ENCODE data around the gene KIF5A.
"Not testable (repeated sequence)": the region's sequence is repeated elsewhere in the genome, so short reads cannot be mapped to it uniquely, and the experiment has no call there.

Gene KIF5A

DNA sequence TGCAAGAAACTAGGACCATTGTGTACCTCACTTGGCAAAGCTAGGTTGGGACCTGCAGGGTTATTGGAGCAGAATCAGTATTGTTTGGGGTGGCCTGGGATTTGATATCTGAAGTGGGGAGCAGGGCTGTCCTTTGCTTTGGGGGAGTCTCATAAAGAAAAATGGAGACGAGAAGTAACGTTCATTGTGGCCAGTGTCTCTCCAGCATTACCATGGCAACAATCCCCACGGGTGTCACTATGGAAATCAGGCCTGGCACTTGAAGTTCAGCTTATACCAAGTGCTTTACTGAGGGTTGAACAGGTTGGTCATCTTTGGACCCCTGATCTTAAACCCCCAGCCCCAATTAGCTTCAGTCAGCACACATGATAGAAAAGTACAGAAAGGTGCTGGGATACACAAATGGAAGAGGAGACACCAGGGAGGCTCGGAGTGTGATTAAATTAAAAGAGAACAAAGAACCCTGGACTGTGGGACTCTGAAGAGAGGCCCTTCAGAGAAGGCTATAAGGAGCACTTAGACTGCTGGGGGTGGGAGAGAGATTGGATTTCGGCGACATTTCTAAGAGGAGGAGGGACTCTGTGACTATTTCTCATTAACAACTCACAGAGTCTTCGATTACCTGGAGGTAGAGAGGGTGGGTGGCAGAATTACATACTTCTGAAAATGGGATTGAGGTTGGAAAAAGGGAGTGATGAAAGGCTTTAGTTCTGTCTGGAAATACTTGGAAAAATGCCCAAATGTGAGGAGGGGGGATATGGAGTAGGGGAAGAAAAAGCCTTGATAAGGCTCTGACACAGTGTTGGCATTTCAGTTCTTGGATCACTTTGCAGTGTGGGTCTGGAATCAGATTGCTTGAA lies 3.7 kb downstream of the KIF5A start:
- no peak for DNase-seq (ENCODE audit: low read depth in 1 of 2, low spot score in 1 of 2)

DNA sequence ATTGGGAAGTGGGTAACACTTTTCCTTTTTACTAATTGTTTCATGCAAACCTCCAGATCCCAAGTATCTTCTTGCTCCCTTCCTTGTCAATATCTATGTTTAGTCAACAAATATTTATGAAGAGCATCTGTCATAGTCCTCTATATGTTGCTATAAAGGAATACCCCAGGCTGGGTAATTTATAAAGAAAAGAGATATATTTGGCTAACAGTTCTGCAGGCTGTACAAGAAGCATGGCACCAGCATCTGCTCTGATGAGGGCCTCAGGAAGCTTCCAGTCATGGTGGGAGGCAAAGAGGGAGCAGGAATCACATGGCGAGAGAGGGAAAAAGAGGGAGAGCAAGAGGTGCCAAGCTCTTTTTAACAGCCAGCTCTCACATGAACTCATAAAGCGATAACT lies 4.6 kb downstream of the KIF5A start:
- DNase-seq (ENCODE audit: low read depth in 1 of 2, low spot score in 1 of 2) = no peak

DNA sequence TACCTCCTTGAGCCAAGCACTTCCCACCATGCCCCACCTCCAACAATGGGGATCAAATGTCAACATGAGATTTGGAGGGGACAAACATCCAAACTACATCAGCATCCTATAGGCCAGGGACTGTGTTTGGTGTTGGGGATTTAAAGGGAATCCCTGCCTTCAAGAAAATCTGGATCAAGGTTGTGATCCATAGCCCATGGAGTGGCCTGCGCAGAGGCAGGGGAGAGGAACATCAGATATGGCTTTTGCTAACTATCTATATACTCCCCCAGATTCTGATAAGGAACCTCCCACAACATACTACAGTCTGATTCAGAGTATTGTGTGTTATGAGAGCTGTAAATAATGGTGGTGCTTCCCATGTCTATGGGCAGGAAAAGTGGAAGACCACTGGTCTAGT lies 5.1 kb downstream of the KIF5A start:
- no peak for DNase-seq (ENCODE audit: low read depth in 1 of 2, low spot score in 1 of 2)

DNA sequence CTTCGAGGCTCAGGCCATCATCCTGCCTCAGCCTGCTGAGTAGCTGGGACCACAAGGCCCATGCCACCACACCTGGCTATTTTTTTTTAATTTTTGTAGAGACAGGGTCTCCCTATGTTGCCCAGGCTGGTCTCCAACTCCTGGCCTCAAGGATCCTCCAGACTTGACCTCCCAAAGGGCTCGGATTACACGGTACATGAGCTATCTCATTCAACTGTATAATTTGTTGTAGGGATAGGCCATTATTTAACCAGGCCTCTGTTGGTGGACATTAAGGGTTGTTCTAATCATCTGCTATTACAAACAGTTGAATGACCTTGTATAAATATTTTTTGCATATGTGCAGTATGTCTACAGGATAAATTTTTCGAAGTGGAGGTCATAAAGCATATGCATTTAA lies 9.0 kb downstream of the KIF5A start:
- DNase-seq (ENCODE audit: low read depth in 1 of 2, low spot score in 1 of 2) = no peak

DNA sequence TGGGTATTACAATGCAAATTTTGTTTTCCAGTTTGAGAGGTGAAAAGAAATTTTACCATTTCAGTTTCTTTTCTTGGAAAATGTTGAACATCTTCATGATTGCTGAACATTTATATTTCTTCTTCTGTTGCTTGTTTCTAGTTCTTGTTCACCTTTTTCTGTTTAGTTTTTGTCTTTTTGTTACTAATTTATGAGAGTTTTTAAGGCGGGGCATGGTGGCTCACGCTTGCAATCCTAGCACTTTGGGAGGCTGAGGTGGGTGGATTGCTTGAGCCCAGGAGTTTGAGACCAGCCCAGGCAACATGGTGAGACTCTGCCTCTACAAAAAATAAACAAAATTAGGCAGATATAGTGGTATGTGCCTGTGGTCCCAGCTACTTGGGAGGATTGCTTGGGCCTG lies 10.7 kb downstream of the KIF5A start:
- no peak for DNase-seq (ENCODE audit: low read depth in 1 of 2, low spot score in 1 of 2)

DNA sequence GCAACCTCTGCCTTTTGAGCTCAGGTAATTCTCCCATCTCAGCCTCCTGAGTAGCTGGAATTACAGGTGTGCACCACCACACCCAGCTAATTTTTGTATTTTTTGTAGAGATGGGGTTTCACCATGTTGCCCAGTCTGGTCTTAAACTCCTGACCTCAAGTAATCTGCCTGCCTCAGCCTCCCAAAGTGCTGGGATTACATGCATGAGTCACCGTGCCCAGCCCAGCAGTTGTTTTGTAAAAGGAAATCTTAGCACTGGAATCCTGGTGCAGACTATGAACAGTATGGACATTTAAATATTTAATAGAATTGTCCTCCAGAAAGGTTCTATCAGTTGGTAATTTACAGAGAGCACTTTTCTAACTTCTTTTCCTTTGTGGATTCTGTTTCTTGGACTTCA lies 11.3 kb downstream of the KIF5A start:
- not testable (repeated sequence) for DNase-seq (ENCODE audit: low read depth in 1 of 2, low spot score in 1 of 2)

DNA sequence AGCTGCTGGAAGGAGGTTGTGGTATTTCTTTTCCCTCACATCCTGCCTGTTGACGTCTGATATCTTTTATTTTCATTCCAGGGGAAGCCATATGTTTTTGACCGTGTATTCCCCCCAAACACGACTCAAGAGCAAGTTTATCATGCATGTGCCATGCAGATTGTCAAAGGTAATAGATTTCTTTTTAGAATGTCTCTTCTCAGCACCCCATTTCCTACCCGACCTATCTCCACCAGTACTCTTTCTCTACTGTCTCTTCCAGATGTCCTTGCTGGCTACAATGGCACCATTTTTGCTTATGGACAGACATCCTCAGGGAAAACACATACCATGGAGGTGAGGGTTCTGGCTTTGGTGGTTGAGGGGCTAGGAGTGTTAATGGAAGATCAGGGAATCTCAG lies 13.5 kb downstream of the KIF5A start:
- no peak for DNase-seq (ENCODE audit: low read depth in 1 of 2, low spot score in 1 of 2)

DNA sequence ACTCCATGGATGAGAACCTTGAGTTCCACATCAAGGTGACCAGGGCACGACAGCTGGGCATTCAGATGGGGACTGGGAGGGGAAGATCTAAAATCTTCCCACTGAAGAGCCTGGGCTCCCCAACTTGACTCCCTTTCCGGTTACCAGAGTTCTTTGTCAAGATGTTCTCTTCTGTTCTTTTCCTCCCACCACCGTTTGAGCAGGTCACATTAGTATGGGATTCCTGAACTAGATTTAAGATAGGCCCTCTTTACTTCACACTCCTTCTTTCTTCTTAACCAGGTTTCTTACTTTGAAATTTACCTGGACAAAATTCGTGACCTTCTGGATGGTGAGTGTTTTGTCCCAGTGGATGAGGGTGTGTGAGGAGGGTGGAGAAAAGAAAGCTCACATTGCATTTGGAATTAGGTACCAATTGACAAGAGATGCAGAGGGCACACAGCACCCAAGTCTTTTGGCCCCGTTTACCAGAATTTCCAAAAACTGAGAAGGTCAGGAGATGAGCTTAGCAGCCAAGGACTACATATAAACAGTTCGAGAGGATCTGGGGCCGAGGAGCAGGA lies 14.4 kb downstream of the KIF5A start:
- DNase-seq (ENCODE audit: low read depth in 1 of 2, low spot score in 1 of 2) = no peak

DNA sequence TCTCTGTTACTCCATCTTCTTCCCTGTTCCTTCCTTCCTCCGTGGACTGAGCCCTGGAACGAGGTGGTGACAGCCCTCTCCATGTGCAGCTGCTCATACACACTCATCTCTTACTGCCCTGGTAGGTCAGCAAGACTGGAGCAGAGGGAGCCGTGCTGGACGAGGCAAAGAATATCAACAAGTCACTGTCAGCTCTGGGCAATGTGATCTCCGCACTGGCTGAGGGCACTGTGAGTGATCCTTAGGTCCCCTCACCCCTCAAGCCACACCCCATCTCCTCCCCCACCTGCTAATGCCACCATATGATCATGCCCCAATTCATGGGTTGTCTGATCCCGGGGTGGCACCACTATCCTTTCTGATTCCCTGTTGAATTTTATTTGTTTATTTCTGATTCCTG lies 19.0 kb downstream of the KIF5A start:
- DNase-seq (ENCODE audit: low read depth in 1 of 2, low spot score in 1 of 2) = no peak

DNA sequence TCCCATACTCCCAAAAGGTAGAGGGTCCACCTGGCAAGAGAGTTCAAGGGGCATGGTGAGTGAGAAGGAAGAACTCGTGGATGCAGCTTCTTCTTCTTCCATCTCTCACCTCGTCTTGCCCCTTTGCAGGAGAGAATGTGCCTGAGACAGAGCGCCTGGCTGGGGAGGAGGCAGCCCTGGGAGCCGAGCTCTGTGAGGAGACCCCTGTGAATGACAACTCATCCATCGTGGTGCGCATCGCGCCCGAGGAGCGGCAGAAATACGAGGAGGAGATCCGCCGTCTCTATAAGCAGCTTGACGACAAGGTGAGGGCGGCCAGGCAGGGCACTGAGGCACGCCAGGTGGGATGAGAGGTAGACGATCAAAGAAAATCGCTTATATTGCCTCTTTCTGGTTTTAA lies 20.0 kb downstream of the KIF5A start:
- DNase-seq (ENCODE audit: low read depth in 1 of 2, low spot score in 1 of 2) = no peak

DNA sequence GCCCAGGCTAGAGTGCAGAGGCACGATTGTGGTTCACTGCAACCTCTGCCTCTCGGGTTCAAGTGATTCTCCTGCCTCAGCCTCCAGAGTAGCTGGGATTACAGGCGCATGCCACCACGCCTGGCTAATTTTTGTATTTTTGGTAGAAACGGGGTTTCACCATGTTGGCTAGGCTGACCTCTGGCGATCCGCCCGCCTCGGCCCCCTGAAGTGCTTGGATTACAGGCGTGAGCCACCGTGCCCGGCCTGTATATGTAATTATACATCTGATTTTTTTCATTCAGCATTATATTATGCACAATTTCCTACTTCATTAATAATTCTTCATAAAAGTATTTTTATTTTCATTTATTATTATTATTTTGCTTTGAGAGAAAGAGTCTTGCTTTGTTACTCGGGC lies 20.6 kb downstream of the KIF5A start:
- DNase-seq (ENCODE audit: low read depth in 1 of 2, low spot score in 1 of 2) = not testable (repeated sequence)

DNA sequence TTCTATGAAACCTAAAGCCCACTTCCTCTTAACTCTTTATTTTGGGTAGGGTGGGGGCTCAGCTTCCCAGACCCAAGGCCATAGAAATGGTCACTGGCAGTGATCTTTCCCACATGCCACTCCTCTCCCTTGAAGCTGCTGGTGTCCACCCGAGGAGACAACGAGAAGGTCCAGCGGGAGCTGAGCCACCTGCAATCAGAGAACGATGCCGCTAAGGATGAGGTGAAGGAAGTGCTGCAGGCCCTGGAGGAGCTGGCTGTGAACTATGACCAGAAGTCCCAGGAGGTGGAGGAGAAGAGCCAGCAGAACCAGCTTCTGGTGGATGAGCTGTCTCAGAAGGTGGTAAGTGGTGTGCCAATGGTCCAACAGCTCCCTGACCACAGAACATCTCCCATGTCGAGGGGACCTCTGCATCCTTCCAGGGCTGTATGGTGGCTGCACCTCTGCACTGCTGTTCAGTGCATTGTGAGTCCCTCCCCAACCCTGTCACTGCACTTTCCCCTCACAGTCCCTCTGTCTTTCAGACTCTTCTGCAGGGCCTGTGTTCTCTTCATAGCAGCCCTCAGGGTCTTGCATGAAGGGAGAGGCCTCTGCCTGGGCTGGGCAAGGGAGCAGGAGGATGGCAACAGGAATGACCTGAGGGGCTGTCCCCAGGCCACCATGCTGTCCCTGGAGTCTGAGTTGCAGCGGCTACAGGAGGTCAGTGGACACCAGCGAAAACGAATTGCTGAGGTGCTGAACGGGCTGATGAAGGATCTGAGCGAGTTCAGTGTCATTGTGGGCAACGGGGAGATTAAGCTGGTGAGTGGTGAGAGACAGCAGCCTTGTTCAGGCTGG lies 22.3 kb downstream of the KIF5A start:
- DNase-seq (ENCODE audit: low read depth in 1 of 2, low spot score in 1 of 2) = no peak

DNA sequence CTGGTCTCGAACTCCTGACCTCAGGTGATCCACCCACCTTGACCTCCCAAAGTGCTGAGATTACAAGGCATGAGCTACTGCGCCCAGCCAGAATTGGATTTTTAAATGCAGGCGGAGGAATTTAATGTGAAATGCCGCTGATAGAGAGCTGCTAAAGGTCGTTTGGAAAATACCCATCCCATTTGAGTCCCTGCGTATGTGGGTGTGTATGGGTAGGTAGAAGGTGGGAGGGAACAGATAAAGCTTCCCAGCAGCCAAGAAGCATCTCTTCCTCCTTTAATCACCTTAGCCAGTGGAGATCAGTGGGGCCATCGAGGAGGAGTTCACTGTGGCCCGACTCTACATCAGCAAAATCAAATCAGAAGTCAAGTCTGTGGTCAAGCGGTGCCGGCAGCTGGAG lies 25.0 kb downstream of the KIF5A start:
- no peak for DNase-seq (ENCODE audit: low read depth in 1 of 2, low spot score in 1 of 2)

DNA sequence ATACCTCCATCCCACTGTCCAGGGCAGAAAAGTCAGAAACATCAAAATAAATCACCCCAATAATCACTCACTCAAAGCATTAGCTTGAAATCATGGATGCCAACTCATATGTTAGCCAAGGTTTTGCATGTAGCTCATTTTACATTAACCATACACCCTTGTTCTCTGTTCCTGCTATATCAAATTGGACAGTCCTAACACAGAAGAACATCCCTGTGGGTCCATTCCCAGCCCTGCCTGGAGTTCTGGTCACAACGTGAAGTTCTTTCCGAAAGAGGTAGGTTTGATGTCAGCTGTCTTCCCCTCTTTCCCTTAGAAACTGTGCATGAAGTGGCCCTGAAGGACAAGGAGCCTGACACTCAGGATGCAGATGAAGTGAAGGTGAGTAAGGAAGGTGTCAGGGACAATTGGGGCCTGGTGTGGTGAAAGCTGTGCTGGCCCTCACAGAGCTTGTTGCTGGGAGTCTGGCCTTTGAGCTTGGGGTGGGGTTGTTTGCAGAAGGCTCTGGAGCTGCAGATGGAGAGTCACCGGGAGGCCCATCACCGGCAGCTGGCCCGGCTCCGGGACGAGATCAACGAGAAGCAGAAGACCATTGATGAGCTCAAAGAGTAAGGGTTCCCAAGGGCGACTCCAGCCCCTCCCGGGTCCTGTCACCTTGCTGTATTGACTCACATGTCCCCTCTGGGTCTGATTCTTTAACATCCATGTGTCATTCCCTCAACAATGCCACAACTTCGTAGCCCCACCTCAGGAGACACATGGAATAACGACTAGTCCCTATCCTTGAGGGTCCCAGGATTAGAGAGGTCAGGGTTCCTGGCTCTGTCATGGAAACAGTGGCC lies 26.1 kb downstream of the KIF5A start:
- DNase-seq (ENCODE audit: low read depth in 1 of 2, low spot score in 1 of 2) = no peak

DNA sequence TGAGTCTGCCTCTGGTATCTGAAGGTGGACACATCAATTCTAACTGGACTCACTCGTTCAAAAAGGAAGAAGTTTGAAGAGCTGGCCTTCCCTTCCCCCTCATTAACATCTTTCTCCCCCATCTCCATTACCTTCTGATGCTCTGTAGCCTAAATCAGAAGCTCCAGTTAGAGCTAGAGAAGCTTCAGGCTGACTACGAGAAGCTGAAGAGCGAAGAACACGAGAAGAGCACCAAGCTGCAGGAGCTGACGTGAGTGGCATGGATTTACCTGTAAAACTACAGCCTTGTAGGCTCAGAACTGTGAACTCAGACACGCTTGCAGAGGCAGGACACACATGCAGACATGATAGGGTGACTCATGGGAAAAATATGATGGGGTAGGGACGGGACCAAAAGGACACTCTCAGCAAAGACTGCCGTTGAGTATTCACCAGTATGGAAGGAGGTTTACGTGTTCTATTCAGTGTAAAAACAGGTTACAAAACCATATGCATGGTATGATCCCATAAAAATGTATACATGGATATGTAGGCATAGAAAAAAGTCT lies 26.8 kb downstream of the KIF5A start:
- no peak for DNase-seq (ENCODE audit: low read depth in 1 of 2, low spot score in 1 of 2)

DNA sequence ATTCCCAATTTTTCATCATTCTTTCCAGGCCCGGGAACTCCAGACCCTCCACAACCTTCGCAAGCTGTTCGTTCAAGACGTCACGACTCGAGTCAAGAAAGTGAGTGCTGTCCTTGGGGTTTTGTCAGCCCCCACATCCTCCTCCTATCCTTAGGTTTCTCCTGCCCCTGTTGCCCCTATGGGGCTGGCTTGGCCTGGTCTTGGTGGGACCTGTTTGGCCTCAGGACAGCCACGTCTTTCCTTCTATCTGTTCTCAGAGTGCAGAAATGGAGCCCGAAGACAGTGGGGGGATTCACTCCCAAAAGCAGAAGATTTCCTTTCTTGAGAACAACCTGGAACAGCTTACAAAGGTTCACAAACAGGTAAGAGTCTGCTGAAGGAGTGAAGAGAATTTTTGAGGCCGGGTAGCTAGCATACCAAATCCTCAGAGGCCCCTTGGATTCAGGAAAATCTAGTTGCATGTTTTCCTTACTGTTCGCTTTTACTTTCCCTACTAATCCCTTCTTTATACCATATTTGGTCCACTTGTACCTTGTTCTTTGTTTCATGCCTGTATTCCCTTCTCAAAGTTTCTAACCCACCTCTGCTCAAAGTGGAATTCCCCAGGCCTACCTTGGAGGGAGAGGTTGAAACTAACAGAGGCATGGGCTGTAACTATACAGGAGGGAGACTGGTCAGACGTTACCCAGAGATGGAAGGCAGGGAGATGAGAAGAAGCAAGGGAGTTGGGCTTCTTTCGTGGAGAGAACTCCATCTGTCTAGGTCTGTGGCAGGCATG lies 28.3 kb downstream of the KIF5A start:
- no peak for DNase-seq (ENCODE audit: low read depth in 1 of 2, low spot score in 1 of 2)

DNA sequence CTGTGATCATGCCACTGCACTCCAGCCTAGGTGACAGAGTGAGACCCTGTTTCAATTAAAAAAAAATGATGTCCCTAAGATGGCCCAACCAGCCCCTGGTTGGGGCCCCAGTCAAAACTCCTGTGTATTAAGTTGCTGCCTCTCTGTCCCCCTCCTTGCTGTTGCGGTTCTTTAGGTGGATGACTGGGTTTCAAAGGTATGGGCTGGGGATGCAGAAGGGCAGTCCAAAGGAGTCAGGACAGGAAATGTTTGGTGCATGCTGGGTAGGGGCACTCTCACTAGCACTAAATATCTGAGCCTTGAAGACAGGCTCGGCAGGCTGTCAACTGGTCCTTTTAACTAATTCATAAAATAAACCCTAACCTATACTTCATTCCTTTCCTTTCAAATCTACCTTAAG lies 29.2 kb downstream of the KIF5A start:
- DNase-seq (ENCODE audit: low read depth in 1 of 2, low spot score in 1 of 2) = no peak

DNA sequence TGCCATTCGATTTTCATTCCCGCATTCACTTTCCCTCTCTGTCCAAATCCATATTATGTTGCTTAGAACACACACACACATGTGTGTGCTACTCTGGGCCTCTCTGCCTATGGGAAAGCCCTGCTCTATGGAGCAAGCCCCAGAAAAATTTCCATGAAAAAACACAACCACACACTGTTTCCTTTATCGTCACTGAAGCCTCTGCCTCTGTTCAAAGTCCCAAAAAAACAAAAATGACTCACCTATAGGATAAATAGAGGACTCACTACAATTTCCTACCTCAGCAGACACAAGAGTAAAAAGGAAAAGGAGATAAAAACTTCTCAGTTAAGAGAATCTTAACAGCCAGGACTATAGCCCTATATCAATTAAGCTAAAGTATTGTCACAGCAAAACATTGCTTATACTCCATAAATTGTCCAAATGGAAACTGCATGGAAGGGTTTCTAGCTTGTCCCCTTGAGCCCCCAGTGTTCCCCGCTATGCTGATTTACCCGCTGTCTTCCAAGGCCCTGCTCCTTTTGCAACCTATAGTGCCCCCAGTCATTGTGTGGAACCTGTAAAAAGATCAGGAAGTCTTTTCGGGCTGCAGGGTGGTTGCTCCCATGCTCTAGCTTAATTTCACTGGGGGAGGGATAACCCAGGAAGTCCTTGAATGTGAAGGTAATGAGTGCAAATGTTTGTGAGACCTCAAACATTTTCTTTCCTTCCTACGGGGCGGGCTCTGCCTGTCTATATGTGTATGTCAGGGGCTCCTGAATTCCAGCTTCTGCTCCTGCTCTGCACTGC lies 30.0 kb downstream of the KIF5A start:
- DNase-seq (ENCODE audit: low read depth in 1 of 2, low spot score in 1 of 2) = no peak

DNA sequence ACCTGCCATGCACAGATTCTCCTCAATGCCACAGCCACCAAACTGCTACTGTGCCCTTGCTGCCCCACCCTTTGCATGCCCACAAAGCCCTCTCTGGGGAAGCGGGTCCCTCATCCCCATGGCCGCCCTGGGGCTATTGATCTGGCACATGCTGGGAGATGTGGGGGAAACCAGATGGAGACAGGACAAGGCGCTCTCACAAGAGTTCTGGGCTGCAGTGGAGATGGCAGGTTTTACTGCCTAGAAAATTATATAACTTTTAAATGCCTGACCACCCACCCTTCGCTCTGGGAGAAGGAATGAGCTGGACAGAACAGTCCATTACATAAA lies 30.6 kb downstream of the KIF5A start:
- DNase-seq (ENCODE audit: low read depth in 1 of 2, low spot score in 1 of 2) = no peak

DNA sequence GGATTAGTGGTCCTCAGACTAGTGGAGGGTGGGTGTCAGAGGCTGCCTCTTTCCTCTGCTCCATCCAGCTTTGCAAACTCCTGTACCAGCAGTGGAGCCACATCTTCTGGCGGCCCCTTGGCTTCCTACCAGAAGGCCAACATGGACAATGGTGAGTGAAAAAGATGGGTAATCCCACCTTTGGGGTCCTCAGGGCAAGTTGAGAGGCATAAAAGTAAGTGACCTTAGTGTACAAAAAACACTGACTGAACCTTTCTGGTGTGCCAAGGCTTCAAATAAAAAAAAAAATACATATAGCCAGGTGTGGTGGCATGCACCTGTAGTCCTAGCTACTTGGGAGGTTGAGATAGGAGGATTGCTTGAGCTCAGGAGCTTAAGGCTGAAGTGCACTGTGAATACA lies 32.0 kb downstream of the KIF5A start:
- DNase-seq (ENCODE audit: low read depth in 1 of 2, low spot score in 1 of 2) = no peak
